Activated T-helper 1 cell treated with anti-CD3 and anti-CD28 coated beads, Interleukin-12 subunit alpha, Interleukin-12 subunit beta, Interleukin-2, Interleukin-4 antibody, amounts not matched to agents 30 ng/mL and 10 ng/mL and 1 ng/mL, durations not matched to agents 14 hours and 24 hours and 36 hours (primary cell): ENCODE data around the gene TRAPPC1. TPM values are rescaled to one million over a fixed set of nuclear protein-coding genes. Genes with fewer than 3 reads are reported as not detected.

Experiments used
- DNase-seq: peaks from one replicate; pipeline ENCODE4 v3.0.0; 2021; ENCODE audit warnings: low spot score
- H3K27ac Mint-ChIP-seq: one replicate; pipeline ENCODE4 v1.8.0; 2021; ENCODE audit warnings: mild to moderate bottlenecking, mixed read lengths
- H3K27me3 Mint-ChIP-seq: one replicate; pipeline ENCODE4 v1.8.0; 2022; ENCODE audit warnings: mild to moderate bottlenecking, moderate library complexity, mixed read lengths; ENCODE audit not compliant: insufficient read depth
- H3K36me3 Mint-ChIP-seq: one replicate; pipeline ENCODE4 v1.8.0; 2021; ENCODE audit warnings: low read depth, mixed read lengths
- H3K4me1 Mint-ChIP-seq: one replicate; pipeline ENCODE4 v1.8.0; 2021; ENCODE audit warnings: low read depth, mixed read lengths
- H3K4me3 Mint-ChIP-seq: one replicate; pipeline ENCODE4 v1.8.0; 2021; ENCODE audit warnings: mild to moderate bottlenecking, moderate library complexity, mixed read lengths
- H3K9me3 Mint-ChIP-seq: one replicate; pipeline ENCODE4 v1.8.0; 2021; ENCODE audit warnings: mixed read lengths
- intact Hi-C: fragments of 100-400 bp; cut with micrococcal nuclease; formaldehyde crosslinking; loops from one replicate; pipeline ENCODE4 v1.15.1; 2024
- total RNA-seq: library from RNA; stranded (reverse); gene quantifications from 2 replicates; pipeline ENCODE4 v1.2.3, GENCODE V29; 2022

TRAPPC1 gene
- total RNA-seq, 1 donor from 2014 or later: 153 TPM

- Mint-ChIP-seq H3K9me3 (no peaks in the 10 kb centered on the region), H3K4me3 (no peak overlapping the region), H3K4me1 (peaks cover 3% of the 10 kb centered on the region), H3K27me3 (no peaks in the 10 kb centered on the region), H3K36me3 (peaks cover 22% of the 10 kb centered on the region), H3K27ac (no peak overlapping the region)
- intact Hi-C loops: loop anchor here (1.0 to 5.0 kb wide), 8 partner anchors 28 to 265 kb away; partner anchors contain the start of genes CNTROB, KDM6B, NAA38 and PER1
- DNase-seq: peak; percentile 77
These were observed 44.1 kb downstream of the TRAPPC1 start for GRCh38 chr17:7887482-7888183.

GRCh38 chr17:7887038-7887481 is 44.7 kb downstream of the TRAPPC1 start:
- Mint-ChIP-seq H3K4me3 (no peak overlapping the region), H3K9me3 (no peaks in the 10 kb centered on the region), H3K27me3 (no peaks in the 10 kb centered on the region), H3K4me1 (peaks cover 2% of the 10 kb centered on the region), H3K36me3 (peaks cover 21% of the 10 kb centered on the region), H3K27ac (no peak overlapping the region)
- intact Hi-C loops: loop anchor here (1.0 to 5.0 kb wide), 8 partner anchors 28 to 265 kb away; partner anchors contain the start of genes CNTROB, KDM6B, NAA38 and PER1
- DNase-seq: no peak

GRCh38 chr17:7886227-7887037 is 45.3 kb downstream of the TRAPPC1 start:
- H3K4me1 Mint-ChIP-seq: no peaks in the 10 kb centered on the region
- H3K36me3 Mint-ChIP-seq: peaks cover 18% of the 10 kb centered on the region

GRCh38 chr17:7885367-7886226 is 46.1 kb downstream of the TRAPPC1 start:
- Mint-ChIP-seq H3K27me3 (no peaks in the 10 kb centered on the region), H3K27ac (no peak overlapping the region), H3K4me3 (no peak overlapping the region), H3K9me3 (no peaks in the 10 kb centered on the region), H3K36me3 (peaks cover 11% of the 10 kb centered on the region), H3K4me1 (no peaks in the 10 kb centered on the region)
- DNase-seq: peak; percentile 44
- intact Hi-C loops: loop anchor here (5.0 kb wide), 1 partner anchor 267 kb away; the partner anchor contains the start of gene PER1

More at GRCh38 chr17:7886227-7887037, 45.3 kb downstream of the TRAPPC1 start:
- Mint-ChIP-seq H3K9me3 (no peaks in the 10 kb centered on the region), H3K27ac (no peak overlapping the region), H3K4me3 (no peak overlapping the region), H3K27me3 (no peaks in the 10 kb centered on the region)
- intact Hi-C loops: loop anchor here (1.0 to 5.0 kb wide), 8 partner anchors 29 to 266 kb away; partner anchors contain the start of genes CNTROB, KDM6B, NAA38 and PER1
- peak; percentile 43 for DNase-seq

DNA sequence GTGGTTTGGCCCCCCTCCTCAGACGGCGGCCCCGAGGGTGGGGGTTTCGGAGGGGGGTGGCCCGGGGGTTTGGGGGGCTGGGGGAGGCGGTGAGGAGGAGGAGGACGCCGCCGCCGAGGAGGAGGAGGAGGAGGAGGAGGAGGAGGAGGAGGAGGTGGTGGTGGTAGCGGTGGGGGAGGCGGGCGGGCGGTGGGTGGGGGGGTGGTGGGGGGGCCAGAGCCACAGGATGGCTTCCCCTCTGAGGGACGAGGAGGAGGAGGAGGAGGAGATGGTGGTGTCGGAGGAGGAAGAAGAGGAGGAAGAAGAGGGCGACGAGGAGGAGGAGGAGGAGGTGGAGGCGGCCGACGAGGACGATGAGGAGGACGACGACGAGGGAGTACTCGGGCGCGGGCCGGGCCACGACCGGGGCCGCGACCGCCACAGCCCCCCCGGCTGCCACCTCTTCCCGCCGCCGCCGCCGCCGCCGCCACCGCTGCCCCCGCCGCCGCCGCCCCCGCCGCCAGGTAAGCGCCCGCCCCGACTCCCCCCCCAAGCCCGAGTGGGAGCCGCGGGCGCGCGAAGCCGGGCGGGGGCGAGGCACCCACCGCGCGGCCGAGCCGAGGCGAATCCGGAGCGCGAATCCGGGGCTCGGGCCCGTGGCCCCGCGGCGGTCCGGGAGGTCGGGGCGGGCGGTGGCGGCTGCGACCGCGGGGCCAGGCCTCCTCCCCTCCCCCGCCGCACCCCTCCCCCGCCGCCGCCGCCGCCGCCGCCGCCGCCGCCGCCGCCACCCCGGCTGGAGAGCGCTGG is 47.0 kb downstream of the TRAPPC1 start:
- Mint-ChIP-seq H3K27ac (peak overlapping the region; percentile 83), H3K36me3 (peaks cover 5% of the 10 kb centered on the region), H3K27me3 (no peaks in the 10 kb centered on the region), H3K4me3 (peak overlapping the region; percentile 69), H3K4me1 (no peaks in the 10 kb centered on the region), H3K9me3 (no peaks in the 10 kb centered on the region)
- intact Hi-C loops: loop anchor here (5.0 kb wide), 1 partner anchor 268 kb away; the partner anchor contains the start of gene PER1
- peak; percentile 12 for DNase-seq

- peaks cover 1% of the 10 kb centered on the region for H3K36me3 Mint-ChIP-seq
These were observed 47.9 kb downstream of the TRAPPC1 start for GRCh38 chr17:7883781-7884386.

DNA sequence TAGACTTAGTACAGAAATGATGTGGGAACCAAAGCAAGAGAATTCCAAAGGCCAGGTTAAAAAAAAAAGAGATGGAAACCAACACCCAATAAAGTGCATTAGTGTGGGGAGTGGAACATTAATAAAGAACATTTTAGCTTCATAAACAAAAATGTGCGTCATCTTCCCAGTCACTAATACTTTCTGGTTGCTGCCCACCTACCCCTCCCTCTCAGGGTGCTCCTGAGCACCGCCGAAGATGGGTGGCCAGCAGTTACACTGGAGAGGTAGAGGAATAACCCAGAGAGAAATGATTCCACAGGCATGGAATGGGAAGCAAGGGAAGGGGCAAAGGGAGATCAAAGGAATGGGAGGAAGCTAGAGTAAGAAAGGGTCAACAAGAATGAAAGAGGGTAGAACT is 49.1 kb downstream of the TRAPPC1 start:
- DNase-seq: no peak
- H3K36me3 Mint-ChIP-seq: peaks cover 1% of the 10 kb centered on the region
- H3K9me3 Mint-ChIP-seq: no peaks in the 10 kb centered on the region
- intact Hi-C loops: no loop called here
- no peak overlapping the region for H3K27ac Mint-ChIP-seq
- no peaks in the 10 kb centered on the region for H3K4me1 Mint-ChIP-seq
- no peaks in the 10 kb centered on the region for H3K27me3 Mint-ChIP-seq
- H3K4me3 Mint-ChIP-seq: no peak overlapping the region

More at GRCh38 chr17:7883781-7884386, 47.9 kb downstream of the TRAPPC1 start:
- H3K27ac Mint-ChIP-seq: peak overlapping the region; percentile 65
- H3K4me3 Mint-ChIP-seq: peak overlapping the region; percentile 69
- intact Hi-C loops: no loop called here
- no peaks in the 10 kb centered on the region for H3K4me1 Mint-ChIP-seq
- no peaks in the 10 kb centered on the region for H3K9me3 Mint-ChIP-seq
- no peaks in the 10 kb centered on the region for H3K27me3 Mint-ChIP-seq
- peak; percentile 11 for DNase-seq

DNA sequence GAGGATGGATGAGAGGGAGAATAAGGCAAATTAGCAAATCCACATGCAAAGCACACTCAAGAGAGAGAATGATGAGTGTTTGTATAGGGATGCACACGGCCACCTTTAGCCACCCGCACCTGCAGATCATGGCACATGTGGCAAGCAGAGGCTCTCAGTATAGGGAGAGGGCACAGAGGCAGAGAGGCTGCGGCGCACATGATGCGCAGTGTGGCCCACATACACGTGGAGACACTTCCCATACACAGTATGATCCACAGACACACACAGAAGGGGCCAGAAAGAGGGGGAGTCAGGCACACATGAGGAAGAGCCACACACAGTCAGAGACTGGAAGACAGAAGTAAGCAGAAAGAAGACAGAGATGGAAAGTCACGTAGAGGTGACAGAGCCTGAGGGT is 49.7 kb downstream of the TRAPPC1 start:
- Mint-ChIP-seq H3K9me3 (no peaks in the 10 kb centered on the region), H3K27ac (no peak overlapping the region), H3K36me3 (peaks cover 3% of the 10 kb centered on the region), H3K4me3 (no peak overlapping the region), H3K4me1 (no peaks in the 10 kb centered on the region), H3K27me3 (no peaks in the 10 kb centered on the region)
- intact Hi-C loops: no loop called here
- no peak for DNase-seq

GRCh38 chr17:7881276-7882054 is 50.3 kb downstream of the TRAPPC1 start:
- no peaks in the 10 kb centered on the region for H3K27me3 Mint-ChIP-seq
- H3K4me3 Mint-ChIP-seq: no peak overlapping the region
- H3K27ac Mint-ChIP-seq: no peak overlapping the region
- H3K4me1 Mint-ChIP-seq: peaks cover 3% of the 10 kb centered on the region
- no peaks in the 10 kb centered on the region for H3K9me3 Mint-ChIP-seq
- DNase-seq: no peak
- peaks cover 4% of the 10 kb centered on the region for H3K36me3 Mint-ChIP-seq
- intact Hi-C loops: no loop called here
